ENCODE results near the gene SMARCE1.

SMARCE1 gene

DNA sequence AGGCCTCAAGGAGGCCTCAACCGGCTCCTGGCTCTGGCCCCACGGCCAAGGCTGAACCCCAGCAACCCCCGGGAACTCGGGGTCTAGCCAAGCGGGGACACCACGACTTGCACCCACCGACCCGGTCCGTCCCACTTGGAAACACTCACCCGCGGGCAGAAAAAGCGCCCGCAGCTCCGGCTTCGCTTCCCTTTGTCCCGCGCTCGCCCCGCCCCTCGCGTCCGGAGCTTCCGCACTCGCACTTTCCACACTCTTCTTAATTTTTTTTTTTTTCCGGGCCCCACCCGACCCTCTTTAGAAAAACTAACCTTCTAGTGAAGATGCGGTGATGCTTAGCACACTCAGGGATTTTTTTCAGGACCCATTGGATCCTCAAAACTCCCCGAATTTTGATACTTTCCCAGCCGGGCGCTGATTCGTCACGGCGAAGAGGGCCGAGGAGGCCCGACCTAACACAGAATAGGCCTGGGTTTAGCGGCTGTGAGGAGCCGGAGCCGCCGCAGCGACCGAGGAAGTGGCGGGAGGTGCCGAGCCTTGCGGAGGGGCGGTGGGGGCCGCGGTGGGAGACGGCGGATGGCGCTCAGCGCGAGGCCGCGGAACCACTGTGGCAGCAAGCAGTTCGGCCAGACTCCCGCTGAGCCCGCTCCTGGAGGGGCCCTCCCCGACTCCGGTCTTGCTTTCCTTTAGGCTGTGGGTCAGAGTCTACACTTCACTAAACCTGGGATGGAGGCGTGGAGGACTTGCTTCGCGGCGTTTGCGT is at the start of gene SMARCE1:
TSS of gene SMARCE1 (minus strand) at position 195 of the 760 bp plus-strand sequence. CDS start 2,016 bp downstream, outside the sequence.
- DNase-seq, result peak; percentile 56

DNA sequence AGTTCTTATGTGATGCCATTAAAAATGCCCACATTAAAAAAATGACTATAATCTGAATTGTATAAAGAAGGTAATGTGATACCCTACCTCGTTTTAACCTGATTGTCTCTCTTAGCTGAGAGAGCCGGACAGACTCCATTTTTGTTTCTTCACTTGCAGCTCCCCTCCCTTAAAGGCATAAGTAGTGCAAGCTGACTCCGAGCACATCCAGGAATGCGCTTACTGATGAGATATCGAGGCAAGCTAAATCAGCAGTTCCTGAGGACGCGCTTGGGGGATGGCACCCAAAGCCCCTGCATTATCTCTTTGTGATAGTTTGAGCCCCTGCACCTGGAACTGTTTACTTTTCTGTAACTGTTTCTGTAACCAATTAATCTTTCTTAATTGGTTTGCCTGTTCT is 49.7 kb upstream of the SMARCE1 start:
- DNase-seq, result no peak

DNA sequence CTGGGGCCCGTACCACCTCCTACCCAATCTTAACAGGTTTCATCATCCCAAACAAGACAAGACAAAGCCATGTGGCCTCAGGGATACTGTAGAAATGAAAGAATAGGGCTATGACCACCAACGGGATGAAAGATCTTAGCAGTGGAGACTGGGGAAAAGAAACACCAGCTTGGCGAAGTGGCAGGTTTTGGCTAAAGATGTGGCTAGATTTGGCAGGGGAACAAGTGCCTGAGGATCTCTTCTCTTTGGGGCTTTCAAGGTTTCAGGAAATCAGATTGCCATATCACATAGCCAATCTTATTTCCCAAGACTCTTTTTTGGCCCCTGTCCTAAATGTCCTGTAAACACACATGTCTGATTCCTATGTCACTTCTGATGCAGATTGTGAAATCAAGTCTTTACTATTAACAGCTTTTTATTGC is 49.0 kb upstream of the SMARCE1 start:
- DNase-seq, result no peak

DNA sequence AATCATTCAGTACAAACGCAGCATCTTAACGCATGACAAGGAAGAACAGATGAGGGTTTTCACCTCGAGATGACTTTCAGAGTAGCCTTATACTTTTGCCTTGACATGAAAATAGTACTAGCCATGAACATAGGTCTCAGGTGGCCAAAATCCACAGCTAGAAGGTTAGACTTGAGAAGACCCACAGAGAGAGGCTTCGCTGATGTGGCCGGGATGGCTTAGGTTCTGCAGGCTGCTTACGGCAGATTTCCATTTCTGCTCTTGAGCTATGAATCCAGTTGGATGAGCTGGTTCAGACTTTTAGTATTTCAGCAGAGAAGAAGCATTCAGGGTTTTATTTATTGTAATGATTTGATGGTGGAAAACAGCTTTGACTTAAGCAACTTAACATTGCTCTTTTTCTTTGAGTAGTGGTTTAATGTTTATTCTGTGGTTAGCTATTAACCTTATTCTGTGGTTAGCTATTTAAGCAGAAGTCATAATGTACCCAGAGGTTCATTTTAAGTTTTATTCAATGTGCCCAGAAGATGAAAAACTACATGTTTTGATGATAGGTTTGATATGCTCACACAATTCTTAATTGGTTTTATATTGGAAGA is 48.4 kb upstream of the SMARCE1 start:
- no peak for DNase-seq

DNA sequence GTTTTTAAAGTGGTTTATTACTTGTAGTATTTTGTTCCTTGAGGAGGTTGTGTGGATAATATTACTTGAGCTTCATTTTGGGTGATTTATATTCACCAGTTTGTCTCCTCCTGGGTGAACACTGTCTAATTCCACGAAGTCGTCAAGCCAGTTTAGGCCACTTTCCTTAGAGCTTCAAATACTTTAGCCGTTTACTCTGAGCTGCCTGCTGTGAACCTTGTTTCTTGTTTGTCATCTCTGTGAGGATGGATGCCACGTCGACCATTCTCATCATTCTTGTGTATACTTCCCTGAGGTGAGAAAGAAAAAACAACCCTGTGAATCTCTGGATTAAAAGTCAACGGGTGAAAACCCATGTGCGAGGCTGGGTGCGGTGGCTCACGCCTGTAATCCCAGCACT is 47.0 kb upstream of the SMARCE1 start:
- no peak for DNase-seq

DNA sequence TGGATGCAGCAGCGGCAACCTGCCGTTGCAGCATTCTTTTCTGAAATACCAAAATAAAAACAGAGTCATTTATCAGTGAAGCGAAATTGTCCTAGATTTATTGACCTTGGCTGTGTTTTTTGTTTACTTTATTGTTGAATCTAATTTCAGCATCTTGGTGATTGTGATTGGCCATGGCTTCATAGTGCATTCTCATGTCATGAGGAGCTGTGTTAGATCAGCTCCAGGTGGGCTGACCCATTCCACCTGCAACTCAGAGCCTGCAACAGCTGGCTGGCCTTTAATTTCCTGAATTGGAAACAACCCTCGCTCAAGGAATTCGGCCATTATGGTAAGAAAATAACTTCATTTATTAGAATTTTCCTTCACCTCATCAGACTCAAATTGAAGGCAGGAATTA is 39.5 kb upstream of the SMARCE1 start:
- DNase-seq, result no peak

DNA sequence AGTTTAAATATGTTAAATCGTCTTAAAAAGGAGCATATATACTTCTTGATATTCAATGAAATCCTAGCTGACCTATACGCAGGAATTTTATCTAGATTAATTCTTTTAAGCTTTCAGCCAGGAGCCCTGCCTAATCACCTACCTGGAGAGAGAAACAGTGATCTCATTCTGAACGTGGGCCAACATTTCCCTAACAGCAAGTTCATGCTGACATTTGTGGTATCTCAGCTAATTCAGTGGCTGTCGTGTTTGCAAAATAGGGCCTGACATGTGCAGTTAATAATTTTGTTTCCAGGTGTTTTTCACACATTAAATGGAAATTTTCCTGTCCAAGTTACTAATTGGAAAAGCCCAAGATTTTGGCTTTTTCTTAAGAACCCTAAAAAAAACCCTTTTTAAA is 38.6 kb upstream of the SMARCE1 start:
- no peak for DNase-seq

DNA sequence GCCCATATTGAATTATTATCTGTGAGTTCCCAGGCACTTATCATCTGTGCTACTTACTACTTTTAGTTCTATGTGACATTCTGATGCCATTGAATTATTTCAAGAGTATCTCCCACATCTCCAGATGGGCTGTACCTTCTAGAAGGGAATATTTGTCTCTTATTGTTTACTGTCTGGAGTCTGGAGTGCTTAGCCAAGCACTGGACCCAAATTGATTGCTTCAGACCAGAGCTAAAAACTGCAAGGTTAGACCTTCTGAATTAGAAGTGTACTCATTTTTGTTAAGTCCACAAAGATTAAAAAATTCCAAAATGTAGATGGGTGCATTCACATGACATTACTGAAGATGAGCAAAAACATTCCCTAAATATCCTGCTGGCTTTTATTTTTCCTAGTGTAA is 33.4 kb upstream of the SMARCE1 start:
- no peak for DNase-seq

DNA sequence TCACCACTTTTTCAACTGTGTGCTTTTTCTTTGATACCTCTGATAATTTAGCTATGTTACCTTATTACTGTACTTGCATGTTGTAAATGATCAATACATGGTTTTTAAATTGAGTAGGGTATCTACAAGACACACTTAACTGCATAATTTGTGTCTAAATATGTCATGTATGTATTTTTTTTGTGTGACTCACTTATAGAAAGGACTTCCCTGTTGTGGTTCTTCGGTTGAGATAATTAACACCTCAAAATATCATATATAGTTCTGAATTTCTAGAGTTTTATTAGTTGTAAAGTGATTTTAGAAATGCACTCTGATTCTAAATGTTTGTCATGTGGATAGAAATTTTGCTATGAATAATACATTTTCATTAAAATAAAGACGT is 31.9 kb upstream of the SMARCE1 start:
- no peak for DNase-seq

DNA sequence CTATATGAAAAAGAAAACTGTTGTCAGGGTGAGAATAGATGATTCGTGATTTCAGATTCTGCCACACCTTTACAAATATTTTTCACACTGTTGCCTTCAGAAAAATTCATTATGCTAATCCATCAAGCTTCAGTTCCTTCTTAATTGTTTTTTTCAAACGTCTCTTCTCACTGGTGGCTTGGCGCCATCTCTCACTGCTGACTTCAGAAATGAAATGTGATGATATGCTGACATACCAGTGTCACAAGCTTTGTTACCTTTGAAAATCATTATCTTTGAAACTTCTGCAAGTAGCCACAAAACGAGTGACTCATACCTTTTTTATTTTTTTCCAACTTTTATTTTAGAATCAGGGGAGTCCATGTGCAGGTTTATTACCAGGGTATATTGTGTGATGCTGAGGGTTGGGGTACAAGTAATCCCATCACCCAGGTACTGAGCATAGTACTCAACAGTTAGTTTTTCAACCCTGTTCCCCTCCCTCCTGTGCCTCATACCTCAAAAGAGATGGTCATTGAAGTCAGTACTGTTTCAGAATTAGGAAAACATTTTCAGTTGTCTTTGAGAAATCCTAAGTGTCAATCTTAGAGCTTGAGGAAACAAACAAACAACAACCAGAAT is 31.4 kb upstream of the SMARCE1 start:
- DNase-seq, result no peak

DNA sequence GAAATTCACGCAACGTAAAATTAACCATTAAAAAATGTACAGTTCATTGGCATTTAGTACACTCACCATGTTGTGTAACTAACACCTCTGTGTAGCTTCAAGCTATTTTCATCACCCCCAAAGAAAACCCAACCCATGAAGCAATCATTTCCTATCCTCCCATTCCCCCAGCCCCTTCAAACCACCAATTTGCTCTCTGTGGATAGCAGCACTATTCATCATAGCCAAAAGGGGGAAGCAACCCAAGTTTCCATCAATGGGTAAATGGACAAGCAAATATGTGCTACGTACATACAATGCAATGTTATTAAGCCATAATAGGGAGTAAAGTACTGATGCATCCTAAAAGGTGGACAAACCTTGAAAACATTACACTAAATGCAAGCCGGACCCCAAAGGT is 28.3 kb upstream of the SMARCE1 start:
- no peak for DNase-seq

DNA sequence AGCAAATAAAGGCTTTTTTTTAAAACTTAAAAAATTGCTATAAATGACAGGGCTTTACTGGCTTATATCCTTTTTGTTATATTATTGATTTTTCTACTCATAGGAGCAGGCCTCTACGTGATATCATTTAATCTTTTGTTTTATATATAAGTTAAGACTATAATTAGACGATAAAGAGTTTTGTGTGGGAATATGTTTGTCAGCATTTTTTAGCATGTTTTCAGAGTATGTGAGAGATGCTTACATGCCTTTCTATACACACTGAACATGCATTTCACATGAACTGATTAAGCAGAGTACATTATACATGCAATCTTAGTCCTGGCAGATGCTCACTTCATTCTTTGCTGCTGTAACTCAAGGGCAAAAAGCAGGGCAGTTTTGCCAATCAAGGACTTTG is 25.0 kb upstream of the SMARCE1 start:
- no peak for DNase-seq

DNA sequence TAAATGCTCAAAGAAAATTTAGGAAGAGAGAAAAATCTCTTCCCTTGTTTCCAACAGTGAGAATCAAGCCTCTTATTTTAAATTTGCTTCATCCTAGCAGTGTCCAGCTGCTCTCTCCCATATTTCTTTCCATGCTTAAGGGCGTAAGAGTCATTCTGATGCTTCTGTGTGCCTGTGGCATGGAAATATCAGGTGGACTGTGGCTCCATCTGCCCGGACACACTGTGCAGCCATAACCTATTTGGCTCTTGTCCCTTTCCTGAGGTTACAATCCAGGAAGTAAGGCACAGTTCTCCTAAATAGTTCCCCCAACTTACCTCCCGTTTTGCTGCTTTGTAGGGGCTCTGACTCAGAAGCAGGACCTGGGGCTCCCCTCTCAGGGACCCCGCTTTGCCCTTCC is 23.7 kb upstream of the SMARCE1 start:
- DNase-seq, result no peak

DNA sequence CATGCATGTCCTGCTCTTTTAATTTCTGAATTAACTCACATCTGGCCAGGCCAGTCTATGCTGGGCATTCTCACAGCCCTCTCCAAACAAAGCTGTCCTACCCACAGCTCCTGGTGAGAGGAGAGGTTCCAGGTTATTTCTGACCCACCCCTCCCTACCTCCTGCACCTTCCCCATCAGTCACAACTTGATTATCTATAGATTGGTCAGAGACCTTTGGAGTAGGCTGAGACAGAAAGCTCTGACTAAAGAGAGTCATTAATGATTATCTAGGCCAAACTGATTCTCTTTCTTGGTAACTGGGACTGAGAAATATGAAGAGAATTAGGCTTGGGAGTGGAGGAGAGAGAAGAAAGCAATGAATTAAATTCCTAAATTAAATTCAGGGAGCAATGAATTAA is 18.7 kb upstream of the SMARCE1 start:
- DNase-seq, result no peak

DNA sequence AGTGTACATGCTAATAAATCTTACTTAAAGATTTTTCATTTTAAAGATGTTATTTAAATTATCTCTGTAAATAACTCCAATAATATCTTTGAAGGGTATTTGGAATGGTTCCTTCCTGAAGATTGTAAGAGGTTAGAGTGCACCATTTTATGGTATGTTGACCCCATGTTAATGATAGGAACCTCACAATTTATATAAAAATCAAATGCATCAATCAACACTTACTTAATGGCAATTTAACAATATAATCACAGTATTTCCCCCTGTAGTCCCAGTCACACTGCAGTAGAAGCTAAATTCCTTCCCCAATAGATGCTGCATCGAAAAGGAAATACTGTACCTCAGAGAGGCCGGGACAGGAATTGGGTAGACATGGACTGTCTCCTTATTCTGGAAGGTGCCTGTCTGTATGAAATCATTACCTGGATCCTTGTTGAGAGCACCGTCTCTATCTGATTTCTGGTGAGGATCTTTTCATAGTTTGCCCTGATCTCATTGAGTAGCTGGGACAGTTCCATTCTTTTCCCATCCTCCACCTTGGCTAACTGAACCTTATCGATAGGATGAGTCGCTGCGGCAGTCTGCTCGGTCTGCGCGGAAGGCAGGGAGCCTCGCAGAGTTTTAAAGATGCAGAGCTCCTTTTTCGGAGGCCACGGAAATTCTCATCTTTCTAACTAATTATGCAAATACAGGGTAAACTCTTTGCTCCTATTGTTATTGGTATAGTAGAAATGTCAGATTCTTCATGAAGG is 17.1 kb upstream of the SMARCE1 start, which contains the start of gene KRT222:
TSS of gene KRT222 (minus strand) at position 596 of the 752 bp plus-strand sequence. CDS start at position 518, 78 bp downstream.
- no peak for DNase-seq

DNA sequence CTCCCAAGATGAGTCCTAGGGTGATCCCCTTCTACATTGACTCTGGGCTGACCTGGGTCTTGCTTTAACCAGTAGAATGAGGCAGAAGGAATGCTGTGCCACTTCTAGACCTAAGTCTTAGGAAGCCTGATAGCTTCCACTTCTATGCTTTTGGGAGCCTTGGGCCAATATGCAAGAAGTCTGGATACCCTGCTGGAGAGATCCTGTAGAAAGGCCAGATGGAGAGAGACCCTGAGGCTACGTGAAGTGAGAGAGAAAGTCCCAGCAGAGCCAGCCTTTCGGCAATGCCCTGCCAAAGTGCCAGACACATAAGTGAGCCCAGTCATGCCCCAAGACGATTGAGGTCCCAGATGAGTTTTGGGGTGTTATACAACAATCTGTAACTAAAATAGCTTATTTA is 15.6 kb upstream of the SMARCE1 start:
- DNase-seq, result no peak

DNA sequence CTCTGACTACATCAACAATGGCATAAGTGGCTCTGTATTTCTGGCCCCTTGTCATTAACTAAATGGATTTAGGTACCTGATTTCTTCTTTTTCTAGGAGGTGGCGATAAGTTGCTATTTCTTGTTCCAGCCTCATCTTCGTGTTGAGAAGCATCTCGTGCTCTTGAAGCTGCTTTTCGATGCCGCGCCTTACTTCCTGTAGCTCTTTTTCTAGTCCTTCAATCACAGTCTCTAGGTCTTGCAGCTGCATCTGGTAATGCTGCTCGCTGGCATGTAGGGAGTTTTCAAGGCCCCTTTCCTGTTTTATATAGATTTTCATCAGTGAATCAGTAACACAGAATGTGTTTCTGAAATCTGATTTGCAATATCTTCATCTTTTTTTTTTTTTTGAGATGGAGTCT is 12.3 kb upstream of the SMARCE1 start:
- DNase-seq, result no peak

DNA sequence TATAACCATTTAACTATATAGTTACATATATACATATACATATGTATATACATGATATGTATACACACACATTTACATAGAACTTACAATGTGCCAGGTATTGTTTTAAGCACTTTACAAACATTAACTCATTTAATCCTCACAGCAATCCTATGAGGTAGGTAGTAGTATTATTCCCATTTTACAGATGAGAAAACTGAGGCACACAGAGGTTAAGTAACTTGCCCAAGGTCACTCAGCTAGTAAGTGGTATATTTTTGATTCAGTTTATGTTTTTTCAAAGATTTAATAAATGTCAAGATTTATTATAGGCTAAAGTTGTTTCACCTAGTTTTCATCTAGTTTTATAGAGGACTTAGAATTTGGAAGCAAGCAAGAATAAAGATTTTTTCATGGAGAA is 10.8 kb upstream of the SMARCE1 start:
- no peak for DNase-seq

DNA sequence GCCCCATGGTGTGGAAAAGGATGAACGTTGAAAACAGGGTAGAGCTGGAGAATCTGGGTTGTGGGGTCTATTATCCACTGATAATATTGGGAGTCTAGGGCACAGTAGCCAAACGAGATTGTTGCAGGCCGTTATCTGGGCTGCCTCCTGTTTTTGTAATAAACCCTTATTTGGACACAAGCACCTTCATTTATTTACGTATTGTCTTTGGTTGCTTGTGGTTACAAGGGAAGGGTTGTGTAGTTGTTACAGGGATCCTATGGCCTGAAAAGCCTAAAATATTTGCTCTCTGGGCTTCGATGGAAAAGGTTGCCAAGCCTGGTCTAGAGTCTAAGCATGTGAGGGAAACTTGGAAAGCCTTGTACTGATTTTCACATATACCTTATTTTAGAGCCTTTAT is 4.3 kb upstream of the SMARCE1 start:
- DNase-seq, result no peak

DNA sequence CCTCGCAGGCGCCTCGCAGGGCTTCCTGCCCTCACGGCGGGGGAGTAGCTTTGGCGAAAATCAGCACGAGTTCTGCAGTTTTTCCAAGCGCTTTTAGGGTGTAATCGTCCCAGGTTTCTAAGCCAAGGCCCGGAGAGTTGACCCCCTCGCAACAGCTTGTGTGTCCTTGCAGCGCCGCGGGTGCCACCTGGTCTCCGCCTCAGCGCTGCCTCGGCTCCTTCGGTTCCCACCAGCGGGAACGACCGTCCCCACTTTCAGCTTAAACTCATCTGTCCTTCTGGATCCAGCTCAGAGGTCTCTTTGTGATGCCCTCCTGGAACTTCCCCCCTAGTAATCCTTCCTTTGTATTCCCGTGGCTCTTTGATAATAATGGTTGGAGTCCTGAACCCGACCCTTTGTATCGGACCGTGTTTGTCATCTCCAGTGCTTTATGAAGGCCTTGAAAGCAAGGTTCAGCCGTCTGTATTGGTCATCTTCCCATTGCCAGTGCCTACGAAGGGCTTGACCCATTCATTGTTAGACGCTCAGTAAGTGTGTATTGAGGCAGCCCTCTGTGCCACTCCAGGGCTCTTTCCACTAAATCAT is 858 bp upstream of the SMARCE1 start:
- DNase-seq, result no peak

DNA sequence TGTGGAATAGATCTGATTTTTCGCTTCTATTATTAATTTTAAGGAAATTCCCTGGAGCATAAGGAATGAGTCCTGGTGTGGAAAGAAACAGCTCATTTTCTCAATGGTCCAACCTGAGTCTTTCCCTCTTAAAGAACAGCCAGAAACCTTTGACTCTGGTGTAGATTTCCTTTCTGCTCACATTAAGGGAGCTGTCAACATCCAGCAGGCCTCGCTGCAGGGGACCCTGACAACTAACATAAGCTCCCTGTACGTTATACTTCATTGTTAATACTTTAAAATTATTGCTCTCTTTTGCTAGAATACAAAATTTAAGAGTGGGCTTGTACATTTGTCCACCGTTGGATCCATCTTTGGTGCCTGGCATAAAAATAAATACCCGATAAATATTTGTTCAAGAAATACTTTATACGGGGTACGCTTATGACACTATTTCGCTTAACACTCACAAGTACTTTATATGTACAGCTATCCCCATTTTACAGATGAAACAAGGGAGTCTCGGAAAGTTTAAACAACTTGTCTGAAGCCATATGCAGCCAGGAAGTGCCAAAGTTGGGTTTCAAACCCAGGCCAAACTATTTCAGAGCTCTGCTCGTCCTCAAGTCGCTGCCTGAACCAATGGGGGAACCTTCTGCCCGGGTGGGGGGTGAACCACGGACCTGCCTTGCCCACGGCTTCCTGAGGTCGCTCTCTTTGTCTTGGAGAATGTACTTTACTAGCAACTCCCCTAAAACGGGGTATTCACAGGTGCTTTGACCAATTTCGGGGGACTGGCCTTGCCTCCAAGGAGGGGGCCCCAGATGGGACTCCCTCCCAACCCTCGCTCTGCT is 611 bp downstream of the SMARCE1 start:
- DNase-seq, result peak; percentile 24

DNA sequence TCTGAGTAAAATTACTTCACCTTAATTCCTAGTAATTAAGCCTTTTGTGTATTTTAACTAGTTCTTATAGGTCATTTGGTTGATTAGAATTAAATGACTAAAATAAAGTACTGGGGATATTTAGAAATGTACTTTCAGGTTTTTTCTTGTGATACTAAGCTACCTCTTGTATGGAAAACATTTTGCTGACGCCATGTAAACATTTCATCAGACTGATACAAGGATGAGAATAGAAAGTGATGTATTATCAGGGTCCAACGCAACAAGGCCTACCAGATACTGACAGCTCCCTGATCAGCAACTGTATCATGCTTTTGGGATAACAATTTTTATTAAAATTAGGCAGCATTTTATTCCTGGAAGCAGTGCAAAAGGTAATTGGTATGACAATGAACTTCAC is 1.7 kb downstream of the SMARCE1 start:
- no peak for DNase-seq

Data from NCI-H1694 (cell line).